Endometrium (tissue), 2 donors: ENCODE measurements around the gene RADIL.

Source experiments
- FAIRE-seq: peaks from 2 replicates; lab custom pipeline; 2012; peaks lifted over from hg19 to GRCh38; lab: Jason Lieb, UNC
- donor health status: control.
- donor health status: control.

RADIL gene

DNA sequence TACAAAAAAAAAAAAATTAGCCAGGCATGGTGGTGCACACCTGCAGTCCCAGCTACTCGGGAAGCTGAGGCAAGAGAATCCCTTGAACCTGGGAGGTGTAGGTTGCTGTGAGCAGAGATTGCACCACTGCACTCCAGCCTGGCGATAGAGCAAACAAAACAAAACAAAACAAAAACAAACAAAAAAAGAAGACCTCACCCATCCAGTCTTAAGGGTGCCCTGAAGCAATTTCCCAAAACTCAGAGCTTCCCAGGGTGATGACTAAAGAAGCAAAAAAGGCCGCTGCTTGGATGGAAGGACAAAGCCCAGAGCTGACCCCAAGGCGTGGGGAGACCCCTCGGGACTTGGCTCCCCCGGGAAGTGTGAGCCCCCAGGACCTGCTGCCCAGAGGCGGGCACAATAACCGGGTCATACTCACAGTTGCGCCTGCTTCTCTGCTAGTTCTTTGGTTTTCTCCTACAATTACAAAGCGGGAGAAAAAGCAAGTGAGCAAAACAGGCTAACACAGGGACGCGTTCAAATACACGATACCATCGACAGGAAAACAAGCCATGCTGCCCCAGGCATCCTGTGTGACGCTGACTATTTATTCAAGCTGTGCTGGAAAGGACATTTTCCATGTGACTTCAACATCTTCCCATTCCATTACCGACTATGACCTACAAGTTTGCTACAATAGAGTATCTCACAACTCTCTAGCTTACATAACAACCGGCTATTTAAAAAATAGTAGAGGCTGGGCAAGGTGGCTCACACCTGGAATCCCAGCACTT is 51.6 kb downstream of the RADIL start:
- no peak for FAIRE-seq

DNA sequence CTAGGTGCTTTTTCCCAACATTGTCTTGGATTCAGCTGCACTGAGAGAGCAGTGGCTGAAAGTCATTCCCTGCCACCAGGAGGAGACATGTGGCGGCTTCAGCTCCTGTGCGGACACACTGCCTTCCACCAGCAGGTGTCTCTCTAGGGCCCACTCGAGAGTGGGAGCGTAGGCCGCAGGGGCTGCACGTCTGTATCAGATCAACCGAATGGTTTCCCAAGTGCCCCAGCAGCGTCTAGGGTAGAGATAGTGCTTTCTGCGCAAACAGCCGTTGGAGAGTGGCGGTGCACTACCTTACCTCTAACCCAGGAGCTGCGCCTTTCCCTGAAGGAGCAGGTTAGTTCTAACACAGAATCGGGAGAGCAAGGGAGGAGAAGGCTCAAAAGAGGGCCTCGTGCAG is 53.3 kb downstream of the RADIL start:
- FAIRE-seq = no peak

DNA sequence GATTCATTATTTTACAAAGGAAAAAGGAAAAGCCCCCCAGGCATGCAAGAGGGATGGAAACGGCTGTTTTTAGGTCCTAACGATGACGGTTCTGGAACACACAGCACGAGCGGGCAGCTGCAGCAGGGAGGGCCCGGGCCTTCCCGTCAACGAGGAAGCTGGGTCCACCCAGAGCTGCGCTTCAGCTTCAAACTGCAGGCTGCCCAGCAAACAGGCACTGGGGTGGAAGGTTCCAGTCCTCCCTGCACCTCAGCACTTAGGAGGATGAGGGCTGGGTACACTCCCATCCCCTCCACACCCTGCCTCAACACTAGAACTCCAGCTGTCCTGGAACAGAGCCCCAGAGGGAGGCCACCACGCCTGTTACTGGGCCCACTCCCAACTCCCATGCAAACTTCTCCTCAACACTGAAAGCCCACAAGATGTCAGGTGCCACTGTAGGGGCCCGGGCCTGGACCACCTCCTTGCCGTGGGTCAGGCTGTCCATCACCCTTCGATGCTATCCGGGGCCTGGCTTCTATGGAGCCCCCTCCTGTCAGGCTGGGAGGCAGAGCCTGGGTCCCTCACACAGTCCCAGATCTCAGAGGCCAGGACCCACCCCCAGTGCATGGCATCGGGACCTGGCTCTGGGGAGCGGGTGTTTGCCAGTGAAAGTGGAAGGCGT is 54.7 kb downstream of the RADIL start:
- no peak for FAIRE-seq

DNA sequence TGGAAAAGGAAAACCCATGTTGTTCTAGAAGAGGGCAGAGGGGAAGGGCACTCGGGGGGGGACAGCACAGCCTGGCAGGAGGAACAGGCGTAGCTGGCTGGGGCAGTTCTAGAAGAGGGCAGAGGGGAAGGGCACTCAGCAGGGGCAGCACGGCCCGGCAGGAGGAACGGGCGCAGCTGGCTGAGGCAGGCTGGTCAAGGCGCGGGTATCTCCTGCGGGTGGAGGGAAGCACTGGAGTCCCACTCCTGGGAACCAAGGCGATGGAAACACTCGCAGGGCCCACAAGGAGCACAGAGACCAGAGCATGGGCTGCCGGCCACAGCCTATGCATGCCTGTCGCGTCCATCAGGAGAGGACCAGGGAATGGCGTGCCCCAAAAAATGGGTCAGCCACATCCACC is 58.4 kb downstream of the RADIL start:
- FAIRE-seq = no peak

DNA sequence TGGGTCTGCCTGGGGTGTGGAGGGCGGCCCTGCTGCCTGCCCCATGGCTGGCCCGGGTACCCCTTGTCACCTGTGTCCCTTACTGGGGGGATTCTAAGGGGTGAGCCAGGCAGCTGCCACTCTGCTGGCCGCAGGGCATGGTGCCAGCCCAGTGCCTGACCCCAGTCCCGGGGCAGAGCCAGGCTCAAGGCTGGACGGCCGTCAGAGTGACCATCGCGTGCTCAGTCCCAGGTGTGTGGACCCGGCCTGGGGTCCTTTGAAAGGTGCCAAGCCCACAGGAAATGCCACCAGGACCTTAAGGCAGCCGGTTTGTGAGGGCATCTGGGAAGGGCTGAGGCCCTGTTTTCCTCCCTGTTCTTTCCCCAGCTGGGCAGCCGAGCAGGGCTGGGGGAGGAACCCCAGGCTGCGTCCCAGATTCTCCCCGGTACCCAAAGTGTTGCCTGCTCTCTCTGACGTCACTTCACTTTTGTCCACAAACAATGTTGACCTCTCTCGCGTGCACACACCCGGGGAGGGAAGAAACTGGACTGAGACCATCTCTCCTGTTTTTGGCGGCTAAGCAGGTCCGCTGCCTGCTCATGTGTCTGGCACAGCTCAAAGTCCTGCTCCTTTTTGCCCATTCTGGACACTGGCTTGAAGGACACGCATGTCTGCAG is 59.3 kb downstream of the RADIL start:
- FAIRE-seq = no peak

DNA sequence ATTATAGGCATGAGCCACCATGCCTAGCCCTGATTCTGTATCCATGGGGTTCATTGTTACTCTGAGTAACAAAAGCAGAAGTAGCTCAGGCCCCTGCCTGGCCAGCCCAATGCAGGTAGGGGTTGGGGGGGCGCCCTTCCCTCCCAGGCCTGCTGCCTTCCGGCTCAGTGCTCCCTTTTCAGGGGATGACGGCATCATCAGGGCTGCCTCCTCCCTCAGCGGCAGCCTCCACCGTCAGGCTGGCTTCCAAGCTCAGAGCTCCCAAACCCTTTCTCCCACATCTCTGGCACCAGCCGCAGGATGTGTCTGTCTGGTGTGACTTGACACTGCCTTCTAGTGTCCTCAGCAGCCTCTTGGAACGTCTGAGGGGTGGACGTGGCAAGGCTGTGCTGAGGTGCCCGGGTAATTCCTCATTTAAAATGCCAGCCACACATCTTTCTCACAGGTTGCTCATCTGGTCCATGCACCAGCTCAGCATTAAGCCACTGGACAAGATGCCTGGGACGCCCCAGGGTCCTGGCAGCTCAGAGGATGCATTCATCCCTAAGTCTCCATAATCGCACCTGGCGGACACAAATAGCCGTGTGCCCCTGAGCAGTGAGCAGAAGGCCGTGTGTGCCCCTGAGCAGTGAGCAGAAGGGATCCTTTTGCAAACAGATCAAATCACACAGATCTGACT is 59.9 kb downstream of the RADIL start:
- FAIRE-seq = no peak

DNA sequence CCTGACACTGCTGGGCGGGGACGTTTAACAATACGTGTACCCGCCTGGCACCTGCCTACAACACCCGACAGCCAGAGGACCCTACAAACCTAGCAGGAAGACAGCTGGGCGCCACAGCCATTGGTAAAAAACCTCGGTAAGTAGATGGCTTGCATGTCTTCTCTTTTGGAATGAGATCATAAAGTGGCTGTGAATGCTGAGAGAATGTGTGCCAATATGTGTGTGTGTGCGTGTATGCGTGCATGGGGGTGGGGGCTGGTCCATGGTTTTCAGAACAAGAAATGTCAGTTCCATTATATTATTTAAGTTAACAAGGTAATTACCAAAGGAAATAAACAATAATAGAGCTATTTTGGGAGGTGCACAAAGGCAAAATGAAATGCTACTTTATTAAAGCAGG is 60.8 kb downstream of the RADIL start:
- no peak for FAIRE-seq

DNA sequence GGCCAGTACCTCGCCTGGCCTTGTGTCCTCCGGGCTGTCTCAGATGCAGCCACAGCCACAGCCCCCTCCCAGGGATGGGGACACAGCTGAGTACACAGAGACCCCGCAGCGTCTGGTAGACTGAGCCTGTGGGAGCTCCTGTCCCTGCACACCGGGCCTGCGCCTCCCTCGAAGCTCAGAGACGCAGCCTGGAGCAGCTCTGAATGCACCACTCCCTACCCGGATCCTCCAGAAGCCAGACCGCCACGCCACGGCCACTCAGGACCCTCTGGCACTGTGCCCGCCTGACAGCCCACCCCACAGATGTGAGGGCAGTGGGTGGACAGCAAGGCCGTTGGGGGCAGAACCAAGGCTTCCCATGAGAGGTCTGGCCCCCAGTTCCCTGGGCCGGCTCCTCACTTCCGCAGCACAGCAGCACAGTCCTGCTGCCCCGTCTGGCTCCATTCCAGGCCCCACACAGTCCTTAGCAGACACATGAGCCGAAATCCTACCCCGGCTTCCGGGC is 62.5 kb downstream of the RADIL start:
- FAIRE-seq = no peak

DNA sequence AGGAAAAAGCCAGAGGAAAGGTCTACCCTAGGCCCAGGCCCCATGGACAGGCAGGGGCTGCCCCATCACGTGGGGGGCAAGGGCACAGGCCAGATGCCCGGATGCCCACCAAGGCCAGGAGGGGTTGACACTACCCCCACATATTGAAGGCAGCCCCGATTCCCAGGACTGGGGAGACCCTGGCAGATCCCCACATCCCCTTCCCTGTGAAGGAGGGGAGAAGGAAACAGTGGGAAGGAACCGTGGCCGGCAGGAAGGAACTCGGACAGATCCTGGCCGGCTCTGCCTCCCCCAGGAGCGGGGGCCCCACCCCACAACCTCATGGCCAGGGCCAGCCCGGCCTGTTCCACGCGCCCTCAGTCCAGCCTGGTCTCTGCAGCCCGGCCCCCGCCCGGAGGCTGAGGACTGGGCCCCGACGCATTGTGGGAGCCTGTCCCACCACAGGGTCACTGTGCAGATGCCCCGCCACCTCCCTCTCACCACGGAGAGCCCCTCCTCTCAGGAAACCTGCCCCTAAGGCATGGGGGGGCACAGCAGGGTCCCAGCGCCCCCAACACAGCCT is 63.0 kb downstream of the RADIL start:
- FAIRE-seq = no peak

DNA sequence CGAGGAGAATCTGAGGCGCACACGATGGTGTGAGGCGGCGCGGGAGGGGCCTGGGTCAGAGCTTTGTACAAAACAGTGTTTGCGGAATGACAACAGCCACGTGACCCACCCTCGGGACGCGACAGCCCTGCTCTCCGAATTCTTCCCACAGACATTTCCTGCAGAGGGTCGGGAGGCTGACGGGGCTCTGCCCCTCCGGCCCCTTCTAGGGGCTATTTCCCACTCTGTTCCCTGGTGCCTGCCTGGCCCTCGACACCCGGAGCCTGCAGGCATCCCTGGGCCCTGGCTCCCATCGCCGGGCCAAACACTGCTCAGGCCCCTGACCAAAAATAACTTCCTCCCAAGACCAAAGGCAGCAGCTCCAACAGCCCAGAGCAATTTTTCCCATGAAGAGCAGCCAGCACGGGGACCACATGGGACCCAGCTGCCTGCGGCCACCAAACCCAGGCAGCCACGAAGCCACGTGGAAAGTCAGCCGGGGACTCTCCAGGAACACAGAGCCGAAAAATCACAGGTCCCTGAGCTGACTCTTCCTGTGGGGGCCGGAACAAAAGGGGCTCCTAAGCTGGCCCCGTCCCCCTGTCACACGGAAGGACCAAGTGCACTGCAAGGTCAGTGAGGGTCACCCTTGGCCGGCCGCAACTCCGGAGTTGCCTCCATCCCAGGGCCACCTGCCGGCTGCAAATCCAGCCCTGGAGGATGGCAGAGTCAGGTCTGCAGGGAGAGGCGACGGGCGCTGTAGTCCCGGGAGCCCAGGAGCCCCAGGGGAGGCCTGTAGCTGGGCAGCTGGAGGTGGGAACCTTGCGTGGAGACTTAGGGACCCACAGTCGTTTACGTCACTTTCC is 63.7 kb downstream of the RADIL start:
- no peak for FAIRE-seq

DNA sequence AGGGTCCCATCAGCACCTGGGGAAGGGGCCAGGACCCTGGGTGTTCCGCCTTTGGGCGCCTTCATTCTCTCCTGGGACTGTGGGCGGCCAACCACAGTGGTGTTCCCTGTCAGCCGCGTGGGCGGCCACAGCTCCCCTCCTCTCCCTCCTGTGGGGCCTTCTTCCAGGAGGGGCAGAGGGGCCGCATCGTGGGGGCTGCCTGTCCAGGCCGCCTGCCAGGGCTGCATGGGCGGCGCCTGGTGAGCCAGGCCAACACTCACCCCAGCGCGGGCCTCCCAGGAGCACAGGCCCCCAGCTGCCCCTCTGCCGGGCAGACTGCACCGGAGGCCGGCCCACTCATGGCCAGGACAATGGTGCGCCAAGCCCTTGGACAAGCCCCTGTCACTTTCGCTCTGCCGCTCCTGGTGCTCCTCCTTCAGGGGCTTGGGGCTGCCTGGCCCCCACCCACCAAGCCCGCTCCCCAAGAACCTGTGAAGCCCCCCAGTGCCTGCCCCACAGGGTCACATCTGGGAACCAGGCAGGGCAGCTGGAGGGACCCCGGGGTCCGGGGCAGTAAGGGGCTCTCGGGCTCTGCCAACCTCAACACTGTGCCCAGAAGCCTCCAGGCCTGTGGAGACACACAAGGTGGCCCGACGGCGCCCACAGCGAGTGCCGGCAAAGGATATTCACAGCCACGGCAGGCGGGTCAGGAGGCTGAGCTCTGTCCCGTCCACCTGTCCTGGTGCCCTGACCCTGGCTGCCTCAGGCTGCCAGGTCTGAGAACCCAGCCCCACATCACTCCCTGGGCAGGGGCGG is 65.3 kb downstream of the RADIL start:
- FAIRE-seq = no peak

DNA sequence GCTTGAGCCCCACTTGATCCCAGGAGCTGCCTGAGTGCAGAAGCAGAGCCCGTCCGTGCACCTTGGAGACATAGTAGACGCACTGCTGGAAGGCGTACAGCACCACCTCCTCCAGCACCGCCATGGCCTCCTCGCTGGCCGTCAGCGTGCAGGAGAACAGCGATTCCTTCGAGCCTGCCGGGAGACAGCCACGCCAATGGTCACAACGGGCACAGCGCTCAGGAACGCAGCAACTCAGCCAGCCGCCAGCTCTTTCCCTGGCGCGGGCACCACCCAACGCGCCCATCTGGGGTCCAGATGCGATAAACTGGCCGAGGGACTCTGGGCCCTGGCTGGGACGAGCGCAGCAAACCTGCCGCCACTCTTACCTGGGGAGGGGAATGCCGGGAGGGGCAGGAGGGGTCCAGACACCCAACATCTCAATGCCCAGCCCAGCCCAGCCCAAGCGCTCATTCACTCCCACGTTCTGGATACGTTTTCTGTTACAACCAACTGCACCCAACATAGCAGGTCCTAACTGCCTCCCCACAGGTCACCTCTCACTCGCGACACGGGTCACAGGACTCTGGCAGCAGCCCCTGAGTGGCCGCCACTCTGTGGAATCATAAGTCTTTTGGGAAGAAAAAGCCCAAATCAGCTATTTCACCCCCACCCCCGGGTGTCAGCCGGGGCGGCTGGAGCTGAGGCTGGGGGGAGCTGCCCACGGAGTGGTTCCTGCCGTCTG is 66.2 kb downstream of the RADIL start:
- no peak for FAIRE-seq

DNA sequence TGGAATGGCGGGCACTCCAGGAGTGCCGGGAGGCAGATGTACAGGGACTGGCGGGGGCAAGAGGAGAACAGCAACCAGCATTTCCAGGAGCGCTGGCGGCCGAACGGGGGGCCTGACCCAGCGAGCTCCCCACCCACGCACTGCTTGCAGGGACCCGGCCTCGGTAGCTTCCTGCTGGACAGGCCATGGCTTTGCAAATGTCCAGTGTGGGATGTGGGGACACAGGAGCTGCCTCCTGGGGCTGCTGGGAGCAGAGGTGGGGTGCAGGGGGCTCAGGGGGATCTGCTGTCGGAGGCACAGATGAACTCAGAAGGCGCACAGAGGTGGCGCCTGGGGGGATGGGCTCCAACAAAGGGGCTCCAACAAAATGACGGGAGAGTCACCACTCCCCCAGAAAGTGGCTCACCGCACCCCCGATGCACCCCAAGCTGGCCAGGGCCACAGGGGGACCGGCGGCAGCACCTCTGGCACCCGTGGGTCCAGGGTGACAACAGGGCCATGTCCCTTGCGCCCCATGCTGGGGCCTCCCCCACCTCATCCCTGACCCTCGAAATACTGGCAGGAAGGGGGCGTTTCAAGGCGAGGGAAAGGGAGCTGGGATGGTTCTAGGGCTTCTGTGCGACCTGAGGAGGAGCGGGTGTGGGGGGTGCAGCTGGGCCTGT is 67.0 kb downstream of the RADIL start:
- no peak for FAIRE-seq

DNA sequence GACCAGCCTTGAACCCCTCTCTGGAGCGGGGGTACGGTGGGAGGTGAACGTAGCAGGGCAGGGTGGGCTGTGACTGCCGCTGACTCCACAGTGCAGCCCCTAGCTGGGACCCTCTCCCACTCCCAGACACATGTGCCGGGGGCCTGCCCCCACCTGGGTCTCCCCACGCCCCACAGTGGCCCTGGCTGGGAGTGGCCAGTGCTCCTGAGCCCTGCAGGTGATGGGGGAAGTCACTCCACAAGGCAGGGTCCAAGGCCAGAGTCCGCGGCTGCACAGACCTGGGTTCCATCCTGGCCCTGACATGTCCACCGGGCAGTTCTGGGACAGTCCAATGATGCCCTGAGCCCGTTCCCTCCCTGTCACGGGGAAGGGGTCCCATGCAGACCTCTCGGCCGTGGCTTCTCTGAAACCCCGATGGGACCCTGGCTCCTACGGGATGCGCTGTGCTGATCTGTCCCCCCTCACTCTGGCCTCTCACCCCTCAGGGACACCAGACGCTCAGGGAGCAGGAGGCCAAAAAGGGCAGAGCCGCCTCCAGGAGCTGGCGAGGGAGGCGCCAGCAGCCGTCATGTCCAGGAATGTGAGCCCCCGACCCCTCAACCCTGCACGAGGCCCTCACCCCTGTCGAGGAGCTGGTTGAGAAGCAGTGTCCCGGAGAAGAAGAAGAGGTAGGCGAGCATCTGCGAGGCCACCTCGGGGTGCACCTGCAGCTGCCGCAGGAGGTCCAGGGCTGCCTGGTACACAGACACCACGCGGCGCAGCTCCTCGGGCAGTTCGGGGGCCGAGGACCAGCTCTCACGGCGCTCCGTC is 67.7 kb downstream of the RADIL start:
- FAIRE-seq = no peak

DNA sequence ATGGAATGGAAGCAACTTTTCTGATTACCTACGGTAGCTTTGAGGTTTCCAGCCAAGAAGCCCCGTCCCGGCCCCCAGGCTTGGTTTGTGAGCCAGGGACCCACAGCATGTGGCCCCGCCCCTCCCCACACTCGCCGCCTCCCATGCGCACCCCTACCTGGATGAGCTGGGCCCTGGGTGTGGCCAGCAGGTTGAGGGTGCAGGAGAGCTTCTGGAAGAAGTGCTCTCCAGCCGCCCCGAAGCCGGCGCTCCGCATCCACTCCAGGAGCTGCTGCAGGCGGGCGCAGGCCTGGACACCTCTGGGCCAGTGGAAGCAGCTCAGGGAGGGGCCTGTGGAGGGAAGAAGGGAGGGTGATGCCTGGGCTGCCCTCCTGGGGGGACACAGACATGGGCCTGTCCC is 68.4 kb downstream of the RADIL start:
- no peak for FAIRE-seq

DNA sequence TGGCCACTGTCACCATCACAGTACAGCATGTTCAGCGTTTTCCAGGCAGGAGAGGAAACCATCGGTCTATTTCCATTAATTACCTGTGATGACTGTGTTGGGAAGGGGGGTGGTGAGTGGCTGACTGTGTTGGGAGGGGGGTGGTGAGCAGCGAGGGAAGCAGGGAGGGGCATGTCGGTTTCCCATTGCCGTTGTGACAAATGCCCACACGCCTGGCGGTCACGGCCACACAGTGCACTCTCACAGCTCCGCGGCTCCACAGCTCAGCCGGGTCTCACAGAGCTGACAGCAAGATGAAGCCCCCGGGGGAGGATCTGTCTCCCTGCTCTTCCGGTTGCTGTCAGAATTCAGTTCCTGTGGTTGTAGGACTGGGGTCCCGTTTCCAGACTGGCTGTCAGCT is 69.1 kb downstream of the RADIL start:
- no peak for FAIRE-seq

DNA sequence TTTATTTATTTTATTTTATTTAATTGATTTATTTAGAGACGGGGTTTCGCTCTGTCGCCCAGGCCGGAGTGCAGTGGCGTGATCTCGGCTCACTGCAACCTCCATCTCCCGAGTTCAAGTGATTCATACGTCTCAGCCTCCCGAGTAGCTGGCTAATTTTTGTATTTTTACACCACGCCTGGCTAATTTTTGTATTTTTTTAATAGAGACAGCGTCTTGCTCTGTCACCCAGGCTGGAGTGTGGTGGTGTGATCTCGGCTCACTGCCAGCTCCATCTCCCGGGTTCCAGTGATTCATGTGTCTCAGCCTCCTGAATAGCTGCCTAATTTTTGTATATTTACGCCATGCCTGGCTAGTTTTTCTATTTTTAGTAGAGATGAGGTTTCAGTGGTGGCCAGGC is 73.8 kb downstream of the RADIL start:
- no peak for FAIRE-seq

DNA sequence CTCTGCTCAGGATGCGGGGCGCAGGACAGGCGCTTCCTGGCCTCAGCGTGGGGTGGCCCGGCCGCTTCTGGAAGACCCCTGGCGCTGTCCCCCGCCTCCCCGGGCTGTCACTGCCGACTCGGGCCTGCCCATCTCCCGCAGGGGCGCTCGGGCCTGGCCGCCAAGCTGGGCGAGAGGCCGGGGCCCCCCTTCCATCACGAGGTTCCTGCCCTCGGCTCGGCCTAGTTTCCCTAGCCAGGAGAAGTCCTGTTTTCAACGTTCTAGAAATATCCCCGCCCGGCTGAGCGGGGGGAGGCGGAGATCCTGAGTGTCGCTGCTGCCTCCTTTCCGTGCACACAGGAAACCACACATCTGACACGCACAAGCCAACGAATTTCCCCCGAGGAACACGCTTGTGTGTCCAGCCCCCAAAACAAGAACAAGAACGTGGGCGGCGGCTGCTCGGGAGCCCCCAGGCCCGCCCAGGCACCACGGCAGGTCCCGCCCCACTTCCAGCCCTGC is 74.4 kb downstream of the RADIL start:
- FAIRE-seq = no peak
